GM12875 (cell line): ENCODE measurements around the gene ODF2.

Source experiments
- H3K4me3 ChIP-seq: one replicate; pipeline ENCODE4 v1.5.1; 2011; ENCODE audit warnings: low read depth, low read length, control low read depth
- CTCF ChIP-seq: IDR thresholded peaks from 2 replicates; pipeline ENCODE4 v1.5.1; 2011; ENCODE audit warnings: low read depth, mild to moderate bottlenecking, control low read depth, inconsistent platforms, low read length, moderate library complexity, borderline replicate concordance; ENCODE audit not compliant: insufficient read depth

The ODF2 gene

GRCh38 chr9:128484686-128485413, 29.0 kb downstream of the ODF2 start:
- TF ChIP-seq CTCF = no peak
- H3K4me3 ChIP-seq = no peak overlapping the region

- no peak for TF ChIP-seq CTCF
- H3K4me3 ChIP-seq = no peak overlapping the region
Observed at GRCh38 chr9:128485414-128485855, 29.6 kb downstream of the ODF2 start.

GRCh38 chr9:128486201-128486600, 30.4 kb downstream of the ODF2 start:
- no peak for TF ChIP-seq CTCF

GRCh38 chr9:128493424-128493823, 37.6 kb downstream of the ODF2 start:
- no peak overlapping the region for H3K4me3 ChIP-seq
- no peak for TF ChIP-seq CTCF

More at GRCh38 chr9:128486201-128486600, 30.4 kb downstream of the ODF2 start:
- no peak overlapping the region for H3K4me3 ChIP-seq

- no peak for TF ChIP-seq CTCF
- H3K4me3 ChIP-seq = no peak overlapping the region
Observed at GRCh38 chr9:128494108-128494745, 38.4 kb downstream of the ODF2 start.

GRCh38 chr9:128494746-128495129, 38.9 kb downstream of the ODF2 start:
- TF ChIP-seq CTCF = no peak
- no peak overlapping the region for H3K4me3 ChIP-seq

GRCh38 chr9:128495296-128495695, 39.5 kb downstream of the ODF2 start:
- no peak overlapping the region for H3K4me3 ChIP-seq
- no peak for TF ChIP-seq CTCF
